ENCODE results near the gene KRT34.

DNA sequence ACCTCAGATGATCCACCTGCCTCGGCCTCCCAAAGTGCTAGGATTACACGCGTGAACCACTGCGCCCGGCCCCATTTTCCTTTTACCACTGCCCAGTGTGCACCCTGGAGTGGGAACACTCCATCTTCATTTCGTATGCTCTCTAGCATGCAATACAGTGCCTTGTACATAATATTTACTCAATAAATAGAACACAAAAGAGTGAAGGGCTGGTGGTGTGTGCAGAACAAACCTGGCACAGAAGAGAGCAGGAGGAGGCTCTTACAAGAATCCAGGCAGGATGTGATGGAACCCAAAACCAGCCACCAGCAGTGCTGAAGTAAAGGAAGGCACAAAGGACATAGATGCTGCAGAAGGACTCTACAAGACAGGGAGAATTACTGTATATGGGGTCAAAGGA, 35.0 kb upstream of the KRT34 start:
- TF ChIP-seq, protein P1, sequence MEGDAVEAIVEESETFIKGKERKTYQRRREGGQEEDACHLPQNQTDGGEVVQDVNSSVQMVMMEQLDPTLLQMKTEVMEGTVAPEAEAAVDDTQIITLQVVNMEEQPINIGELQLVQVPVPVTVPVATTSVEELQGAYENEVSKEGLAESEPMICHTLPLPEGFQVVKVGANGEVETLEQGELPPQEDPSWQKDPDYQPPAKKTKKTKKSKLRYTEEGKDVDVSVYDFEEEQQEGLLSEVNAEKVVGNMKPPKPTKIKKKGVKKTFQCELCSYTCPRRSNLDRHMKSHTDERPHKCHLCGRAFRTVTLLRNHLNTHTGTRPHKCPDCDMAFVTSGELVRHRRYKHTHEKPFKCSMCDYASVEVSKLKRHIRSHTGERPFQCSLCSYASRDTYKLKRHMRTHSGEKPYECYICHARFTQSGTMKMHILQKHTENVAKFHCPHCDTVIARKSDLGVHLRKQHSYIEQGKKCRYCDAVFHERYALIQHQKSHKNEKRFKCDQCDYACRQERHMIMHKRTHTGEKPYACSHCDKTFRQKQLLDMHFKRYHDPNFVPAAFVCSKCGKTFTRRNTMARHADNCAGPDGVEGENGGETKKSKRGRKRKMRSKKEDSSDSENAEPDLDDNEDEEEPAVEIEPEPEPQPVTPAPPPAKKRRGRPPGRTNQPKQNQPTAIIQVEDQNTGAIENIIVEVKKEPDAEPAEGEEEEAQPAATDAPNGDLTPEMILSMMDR (IDR thresholded peaks at IDR 0.05; ENCODE audit: poor library complexity) = no peak
- TF ChIP-seq EZH2 (IDR thresholded peaks at IDR 0.05; ENCODE audit: borderline replicate concordance) = no peak

Measured in hepatocyte (in vitro differentiated cells).